Esophagus mucosa (tissue), 1 donor: ENCODE data around the gene PER2. TPM values are rescaled to one million over a fixed set of nuclear protein-coding genes. Genes with fewer than 3 reads are reported as not detected.
A peak's percentile ranks its signal among the peaks of the same experiment; 100 is the strongest.
"Not testable (repeated sequence)": the region's sequence is repeated elsewhere in the genome, so short reads cannot be mapped to it uniquely, and the experiment has no call there.

ENCODE experiments used
- ATAC-seq: fragments of 200-7000 bp; cut with Tn5 transposase; one replicate; pipeline ENCODE4 v1.9.1; 2020
- total RNA-seq: library from RNA; stranded (reverse); gene quantifications from one replicate; pipeline ENCODE4 v1.2.4, GENCODE V29; 2023
- donor health status: DM: yes; HTN: yes; CAD: no.

Gene PER2
- total RNA-seq, 1 donor from 2014 or later: 18.7 TPM

GRCh38 chr2:238288650-238289573 lies 502 bp upstream of the PER2 start:
- peak; percentile 73 for ATAC-seq

- ATAC-seq: no peak
These were observed 1.2 kb downstream of the PER2 start for GRCh38 chr2:238286987-238287736.

DNA sequence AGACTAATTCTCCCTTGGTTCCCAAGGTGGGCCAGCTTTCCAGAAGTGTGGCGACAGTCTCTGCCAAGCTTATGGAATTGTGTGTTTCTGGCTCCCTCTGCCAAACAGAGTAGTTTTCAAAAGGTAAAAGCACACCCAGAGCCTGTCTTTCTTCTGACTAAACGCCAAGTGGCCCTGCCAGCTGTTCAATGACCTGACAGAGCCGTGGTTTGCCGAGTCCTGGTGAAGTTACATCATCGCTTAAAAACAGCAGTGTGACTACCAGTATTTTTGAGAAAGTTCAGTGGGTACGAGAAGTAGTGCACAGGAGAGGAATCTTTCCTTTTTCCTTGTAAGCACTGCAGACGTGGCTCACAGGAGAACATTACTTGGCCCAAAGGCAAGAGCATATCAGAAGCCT lies 1.9 kb downstream of the PER2 start:
- peak; percentile 25 for ATAC-seq

GRCh38 chr2:238286095-238286494 lies 2.3 kb downstream of the PER2 start:
- ATAC-seq: no peak

- peak; percentile 37 for ATAC-seq
These were observed 2.7 kb downstream of the PER2 start for GRCh38 chr2:238285653-238286082.

DNA sequence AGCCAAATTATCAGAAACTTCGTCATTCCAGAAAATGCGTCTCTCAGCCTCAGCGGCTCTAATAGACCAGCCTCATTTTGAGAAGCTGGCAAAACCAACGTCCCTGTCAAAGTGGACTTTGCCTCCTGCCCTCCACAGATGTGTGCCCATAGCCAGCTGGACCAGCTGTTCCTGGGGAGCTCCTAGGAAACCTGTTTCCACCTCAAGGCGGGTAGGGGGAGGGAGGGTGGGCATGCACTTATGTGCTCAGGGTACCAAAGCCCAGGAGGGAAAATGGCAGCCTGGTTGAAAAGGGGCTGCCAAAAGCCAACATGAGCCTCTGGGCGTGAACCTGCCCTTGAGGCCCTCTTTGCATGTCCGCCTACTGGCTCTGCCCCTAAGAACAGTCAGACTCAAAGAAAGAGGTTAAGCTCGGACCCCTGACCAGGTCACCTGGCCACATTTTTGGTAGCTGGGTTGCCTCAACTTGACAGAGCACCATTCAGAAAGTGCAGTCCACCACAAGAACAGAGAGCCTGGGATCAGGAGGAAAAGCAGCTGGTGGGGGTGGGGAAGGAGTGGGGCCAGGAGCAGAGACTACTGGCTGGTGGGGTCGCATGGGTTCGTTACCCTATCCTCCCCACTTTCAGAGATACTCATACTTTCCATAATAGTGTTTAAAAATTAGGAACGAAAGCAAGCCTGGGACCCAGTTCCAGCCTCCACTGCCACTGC lies 3.5 kb downstream of the PER2 start:
- ATAC-seq: no peak

DNA sequence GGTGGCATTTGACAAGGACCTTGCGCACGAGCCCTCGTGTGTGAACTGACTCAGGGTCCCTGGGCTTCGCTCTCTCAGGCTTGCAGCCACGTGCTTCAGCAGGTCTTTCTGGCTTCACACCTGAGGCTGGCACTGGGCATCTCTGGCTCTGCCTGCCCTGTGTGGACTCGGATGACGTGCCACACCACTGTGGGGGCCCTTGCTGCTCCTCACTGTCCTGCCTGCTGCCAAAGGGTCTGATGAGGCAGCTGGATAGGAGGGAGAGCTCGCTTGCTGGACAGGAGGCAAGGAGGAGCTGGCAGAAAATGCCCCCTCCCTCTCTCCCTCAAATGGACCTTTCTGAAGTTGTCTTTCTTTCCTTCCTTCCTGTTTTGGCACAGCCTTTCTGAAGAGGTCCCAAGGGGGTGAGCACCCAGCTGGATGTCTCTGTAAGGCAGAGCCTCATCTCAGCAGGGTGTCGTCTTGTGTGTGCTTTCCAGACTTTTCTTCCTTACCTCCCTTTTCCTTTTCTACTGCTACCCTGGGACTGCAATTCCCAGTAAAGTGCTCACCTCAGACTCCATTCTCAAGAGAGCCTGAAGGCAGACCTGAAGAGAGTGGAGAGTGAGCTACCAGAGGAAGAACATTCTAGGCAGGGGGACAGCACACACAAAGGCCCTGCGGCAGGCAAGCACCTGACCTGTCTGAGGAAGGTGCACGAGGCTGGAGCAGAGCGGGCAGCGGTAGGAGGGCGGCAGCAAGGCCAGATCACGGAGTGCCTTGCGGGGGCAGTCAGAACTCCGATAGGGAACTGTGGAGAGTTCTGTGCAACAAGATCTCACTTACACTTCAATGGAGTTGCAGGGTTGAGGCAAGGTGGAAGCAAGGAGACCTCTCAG lies 5.3 kb downstream of the PER2 start:
- ATAC-seq: no peak

DNA sequence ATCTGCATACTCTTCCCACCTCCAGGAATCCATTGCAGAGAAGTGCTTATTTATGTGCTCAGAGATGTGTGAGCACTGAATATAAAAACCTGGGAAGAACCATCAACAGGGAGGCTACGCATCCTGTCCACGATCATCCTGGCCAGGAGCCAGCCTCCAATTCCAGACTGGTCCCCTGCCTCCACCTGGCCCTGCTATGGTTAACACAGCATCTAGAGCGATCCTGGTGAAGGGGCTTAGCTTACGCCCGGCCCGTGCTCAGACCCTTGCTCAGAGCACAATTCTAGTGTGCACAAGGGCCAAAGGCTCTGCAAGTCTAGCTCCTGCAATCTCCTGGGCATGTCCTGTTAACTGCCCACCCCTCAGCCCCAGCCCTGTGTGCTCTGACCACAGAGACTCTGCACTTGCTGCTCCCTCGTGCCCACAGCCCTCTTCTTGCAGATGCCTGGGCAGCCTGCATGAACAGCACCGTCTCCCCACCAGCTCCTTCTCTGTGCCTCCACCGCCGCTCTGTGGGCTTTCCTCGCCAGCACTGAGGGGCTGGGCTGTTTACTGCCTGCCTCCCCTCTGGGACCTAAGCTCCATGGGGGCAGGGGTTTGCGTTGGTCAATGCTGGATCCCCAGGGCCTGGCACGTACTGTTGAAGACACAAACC lies 6.5 kb downstream of the PER2 start:
- no peak for ATAC-seq

DNA sequence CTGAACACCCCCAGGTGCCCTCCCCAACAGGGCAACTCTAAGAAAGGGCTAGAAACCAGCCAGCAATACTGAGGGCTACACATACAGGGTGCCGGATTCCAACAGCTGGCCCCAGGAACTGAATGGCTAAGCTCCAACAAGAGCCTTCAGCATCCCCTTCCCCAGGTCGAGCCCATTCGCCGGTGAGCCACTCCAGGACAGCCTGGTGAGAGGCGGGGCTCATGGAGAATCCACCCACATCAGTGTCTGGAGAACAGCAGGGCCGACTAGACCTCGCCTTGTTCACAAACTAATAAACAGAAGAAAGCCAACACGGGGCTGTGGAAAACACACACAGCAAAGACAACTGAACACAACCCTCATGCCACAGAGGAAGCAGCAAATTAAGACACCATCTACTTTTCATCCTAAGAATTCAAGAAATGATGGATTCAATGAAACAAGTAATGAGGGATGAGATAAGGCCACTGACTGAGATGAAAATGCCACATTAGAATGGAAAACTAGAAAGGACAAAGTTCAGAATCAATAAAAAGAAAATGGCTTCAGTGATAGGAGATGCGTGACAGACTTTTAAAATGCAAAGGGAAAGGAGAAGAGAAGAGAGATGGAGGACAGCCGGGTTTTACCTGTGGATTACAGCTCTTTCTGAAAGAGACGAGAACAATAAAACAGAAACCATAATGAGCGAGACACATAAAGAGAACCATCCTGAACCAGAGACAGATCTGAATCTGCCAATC lies 8.2 kb downstream of the PER2 start:
- ATAC-seq: no peak

DNA sequence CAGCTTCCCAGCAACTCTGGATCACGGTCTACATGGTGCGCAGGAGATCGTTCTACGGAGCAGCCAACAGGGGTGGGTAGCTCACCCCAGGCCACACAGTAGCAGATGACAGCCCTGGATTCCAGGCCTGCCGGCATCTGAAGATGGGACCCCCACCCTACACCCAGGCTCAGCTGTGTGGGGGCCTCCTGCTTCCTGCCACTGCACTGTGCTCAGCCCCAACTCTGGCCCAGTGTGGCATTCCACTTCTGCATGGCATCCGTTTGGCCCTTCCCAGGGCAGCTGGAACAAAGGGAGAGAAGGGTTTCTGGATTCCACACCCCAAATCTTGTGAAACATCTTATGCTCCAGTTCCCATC lies 9.1 kb downstream of the PER2 start:
- no peak for ATAC-seq

DNA sequence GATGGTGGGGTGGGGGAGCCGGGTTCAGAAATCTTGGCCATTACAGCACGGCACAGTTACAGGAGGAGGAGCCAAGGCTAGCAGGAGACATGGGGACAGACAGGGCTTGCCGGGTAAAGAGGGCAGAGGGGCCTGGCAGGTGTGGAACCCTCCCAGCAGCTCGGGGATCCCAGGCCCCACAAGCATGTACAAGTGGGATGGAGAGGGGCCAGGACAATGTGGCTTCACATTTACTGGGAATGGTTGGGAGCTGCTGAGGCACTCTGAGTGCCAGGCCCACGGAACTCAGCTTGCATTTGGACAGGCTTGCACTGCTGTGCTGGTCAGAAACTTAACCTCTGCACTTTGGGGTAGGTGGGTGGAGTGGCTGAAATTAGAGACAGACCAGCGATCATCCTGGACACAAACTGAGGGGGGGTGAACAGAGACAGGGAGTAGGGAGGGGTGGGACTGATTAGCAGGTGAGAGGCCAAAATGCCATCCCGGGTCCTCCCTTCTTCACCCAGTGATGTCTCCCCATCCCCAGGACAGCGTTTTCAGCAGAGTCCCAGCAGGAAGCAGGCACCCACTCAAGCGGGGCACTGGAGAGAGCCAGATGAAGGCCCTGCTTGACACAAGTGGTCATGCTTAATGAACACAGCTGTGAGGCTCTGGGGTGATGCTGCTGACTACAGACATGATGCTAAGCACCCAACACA lies 9.6 kb downstream of the PER2 start:
- ATAC-seq: no peak

DNA sequence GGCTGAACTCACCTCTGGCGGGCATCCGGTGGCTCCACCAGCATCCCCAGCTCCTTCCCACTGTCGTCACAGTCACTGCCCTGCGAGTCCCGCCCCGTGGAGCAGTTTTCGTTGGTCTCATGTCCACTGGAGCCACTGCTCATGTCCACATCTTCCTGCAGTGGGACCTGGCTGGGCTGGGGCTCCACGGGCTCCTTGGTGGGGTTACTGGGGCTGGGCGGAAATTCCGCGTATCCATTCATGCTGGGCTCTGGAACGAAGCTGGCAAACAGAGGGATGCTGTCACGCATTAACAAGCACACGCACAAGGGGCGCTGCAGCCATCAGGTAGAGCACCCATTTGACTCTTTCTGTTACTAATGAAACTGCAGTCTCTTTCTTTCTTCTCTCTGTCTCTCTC lies 10.7 kb downstream of the PER2 start:
- no peak for ATAC-seq

- no peak for ATAC-seq
These were observed 14.1 kb downstream of the PER2 start for GRCh38 chr2:238274152-238274865.

DNA sequence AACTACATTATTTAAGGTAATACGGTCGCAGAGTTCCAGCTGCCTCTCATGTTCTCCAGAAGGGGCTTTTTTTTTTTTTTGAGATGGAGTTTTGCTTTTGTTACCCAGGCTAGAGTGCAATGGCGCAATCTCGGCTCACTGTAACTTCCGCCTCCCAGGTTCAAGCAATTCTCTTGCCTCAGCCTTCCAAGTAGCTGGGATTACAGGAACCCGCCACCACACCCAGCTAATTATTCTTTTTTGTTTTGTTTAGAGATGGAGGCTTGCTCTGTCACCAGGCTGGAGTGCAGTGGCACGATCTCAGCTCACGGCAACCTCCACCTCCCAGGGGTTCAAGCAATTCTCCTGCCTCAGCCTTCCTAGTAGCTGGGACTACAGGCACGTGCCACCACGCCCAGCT lies 15.0 kb downstream of the PER2 start:
- peak; percentile 44 for ATAC-seq

DNA sequence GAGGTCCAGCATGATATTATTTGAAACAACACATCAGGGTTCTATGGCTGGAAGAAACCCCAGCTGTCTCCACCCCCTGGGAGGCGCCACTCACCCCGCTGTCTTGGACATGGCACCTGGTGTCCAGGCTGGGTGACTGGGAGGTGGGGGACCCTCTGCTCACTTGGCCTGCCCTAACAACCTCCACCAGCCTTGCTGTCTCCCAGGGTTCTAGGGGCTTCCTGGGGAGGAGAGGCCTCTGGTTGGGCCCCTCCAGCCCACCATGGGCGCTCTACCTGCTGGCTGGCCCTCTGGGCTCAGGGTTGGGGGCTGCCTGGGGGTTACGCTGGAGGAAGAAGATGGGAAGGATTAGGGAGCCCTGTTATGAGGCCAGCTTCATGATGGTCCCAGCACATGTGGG lies 16.3 kb downstream of the PER2 start:
- no peak for ATAC-seq

DNA sequence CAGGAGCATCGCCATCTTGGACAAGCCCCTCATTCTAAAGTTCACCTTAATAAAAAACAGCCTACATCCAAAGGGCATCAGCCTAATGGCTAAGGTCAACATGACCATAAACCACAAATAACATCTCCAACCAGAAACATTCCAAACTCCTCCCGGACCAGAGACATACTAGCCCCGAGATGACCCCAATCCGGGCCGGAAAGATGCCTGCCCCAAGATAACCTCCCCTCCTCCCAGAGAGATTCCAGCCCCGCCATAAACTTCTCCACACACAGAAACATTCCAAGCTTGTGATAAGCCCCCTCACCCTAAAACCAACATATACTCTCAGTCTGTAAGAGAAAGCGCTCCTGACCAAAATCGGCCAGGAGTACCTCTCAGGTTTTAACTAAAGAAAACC lies 16.7 kb downstream of the PER2 start:
- not testable (repeated sequence) for ATAC-seq

GRCh38 chr2:238271061-238271554 lies 17.3 kb downstream of the PER2 start:
- ATAC-seq: no peak

GRCh38 chr2:238270606-238271005 lies 17.8 kb downstream of the PER2 start:
- ATAC-seq: no peak

DNA sequence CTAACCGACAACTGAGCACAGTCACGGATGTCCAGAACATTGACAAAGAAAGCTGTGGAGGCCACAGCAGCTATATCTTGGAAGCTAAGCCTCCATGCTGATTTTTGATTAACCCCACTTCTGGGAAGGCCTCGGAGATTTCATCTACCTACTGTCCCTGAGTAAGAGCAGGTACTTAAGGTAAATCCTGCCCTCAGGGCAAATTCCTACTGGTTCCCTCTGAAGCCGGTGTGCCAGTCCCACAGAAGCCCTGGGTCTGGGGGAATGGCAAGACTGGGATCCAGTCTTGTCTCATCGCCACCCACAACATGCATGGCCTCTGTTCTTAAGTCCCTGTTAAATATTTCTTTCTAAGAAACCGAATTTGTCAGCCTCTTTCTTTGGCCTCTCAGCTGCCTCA lies 18.7 kb downstream of the PER2 start:
- ATAC-seq: no peak
